Skin epidermis (tissue), 12 donors: ENCODE measurements around the gene SPSB2.

Source experiments
- H3K27ac ChIP-seq, 21 experiments: fragments of 200-600 bp; sonication (generic) in 11 of 21; one replicate each; pipeline ENCODE4 v1.5.0; 2020; ENCODE audit warnings: mild to moderate bottlenecking in 3 of 21, inconsistent platforms in 2 of 21, moderate library complexity in 2 of 21
- H3K4me3 ChIP-seq, 7 experiments: fragments of 200-600 bp; sonication (generic) in 2 of 7; one replicate each; pipeline ENCODE4 v1.5.0; 2020; ENCODE audit warnings: inconsistent platforms in 2 of 7, mild to moderate bottlenecking in 2 of 7, moderate library complexity in 1 of 7

SPSB2 gene

GRCh38 chr12:6837370-6838060, 35.6 kb downstream of the SPSB2 start:
- H3K4me3 ChIP-seq = no peak overlapping the region
- no peak overlapping the region for H3K27ac ChIP-seq

DNA sequence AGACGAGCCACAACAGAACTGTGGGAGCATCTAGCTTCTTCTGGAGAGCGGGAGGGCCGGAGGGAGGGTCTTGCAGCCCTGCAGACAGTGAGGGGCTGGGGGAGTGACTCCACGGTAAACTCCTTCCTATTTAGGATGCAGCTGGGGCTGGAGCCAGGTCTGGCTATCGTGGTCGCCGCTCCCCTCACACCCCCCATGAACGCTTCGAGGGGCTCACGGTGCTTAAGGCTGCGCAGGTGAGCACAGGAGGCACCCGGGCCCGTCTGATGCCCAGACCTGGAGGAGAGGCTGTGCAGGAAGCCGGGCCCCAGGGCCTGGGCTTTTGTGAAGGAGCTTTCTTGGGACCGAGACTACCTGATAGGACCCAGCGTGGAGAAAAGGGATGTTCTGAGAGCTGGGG, 36.3 kb downstream of the SPSB2 start:
- Histone ChIP-seq H3K27ac (no peak overlapping the region), H3K4me3 (no peak overlapping the region)

- H3K27ac ChIP-seq = no peak overlapping the region
- no peak overlapping the region for H3K4me3 ChIP-seq
Observed at GRCh38 chr12:6834873-6835272, 38.2 kb downstream of the SPSB2 start.

- Histone ChIP-seq H3K4me3 (no peak overlapping the region), H3K27ac (no peak overlapping the region)
Observed at GRCh38 chr12:6834254-6834653, 38.8 kb downstream of the SPSB2 start.

DNA sequence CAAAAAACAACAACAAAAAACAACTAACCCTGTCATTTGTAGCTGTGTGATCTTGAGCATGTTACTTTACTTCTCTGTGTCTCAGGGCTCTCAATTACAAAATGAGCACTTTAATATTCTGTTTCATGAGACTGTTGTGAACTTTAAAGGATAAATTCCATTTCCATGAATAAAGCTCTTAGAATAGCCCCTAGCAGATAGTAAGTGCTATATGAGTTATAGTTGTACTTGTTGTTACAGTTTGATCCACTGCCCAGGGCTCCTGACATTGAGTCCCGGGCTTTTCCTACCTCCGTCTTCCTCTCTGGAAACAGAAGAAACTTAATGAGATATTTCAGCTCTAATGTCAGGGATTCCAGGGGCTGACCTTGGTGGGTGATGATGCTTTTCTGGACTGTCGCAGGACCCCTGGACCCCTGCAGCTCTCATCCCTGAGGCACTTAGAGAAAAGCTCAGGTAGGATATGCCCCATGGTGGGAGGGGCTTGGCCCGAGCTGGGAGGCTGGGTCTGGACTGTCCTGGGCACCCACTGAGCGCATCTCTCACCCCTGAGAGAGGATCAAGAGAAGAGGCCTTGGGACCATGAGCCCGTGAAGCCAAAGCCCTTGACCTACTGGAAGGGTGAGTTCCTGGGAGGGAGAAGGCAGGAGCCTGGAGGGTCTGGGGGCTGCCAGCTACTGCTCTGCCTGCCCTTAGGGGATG, 39.8 kb downstream of the SPSB2 start:
- Histone ChIP-seq H3K27ac (no peak overlapping the region), H3K4me3 (no peak overlapping the region)

GRCh38 chr12:6832125-6832524, 41.0 kb downstream of the SPSB2 start:
- Histone ChIP-seq H3K27ac (no peak overlapping the region), H3K4me3 (no peak overlapping the region)

GRCh38 chr12:6831450-6831995, 41.6 kb downstream of the SPSB2 start:
- Histone ChIP-seq H3K4me3 (no peak overlapping the region), H3K27ac (no peak overlapping the region)

GRCh38 chr12:6830999-6831398, 42.1 kb downstream of the SPSB2 start:
- no peak overlapping the region for H3K27ac ChIP-seq
- H3K4me3 ChIP-seq = no peak overlapping the region

DNA sequence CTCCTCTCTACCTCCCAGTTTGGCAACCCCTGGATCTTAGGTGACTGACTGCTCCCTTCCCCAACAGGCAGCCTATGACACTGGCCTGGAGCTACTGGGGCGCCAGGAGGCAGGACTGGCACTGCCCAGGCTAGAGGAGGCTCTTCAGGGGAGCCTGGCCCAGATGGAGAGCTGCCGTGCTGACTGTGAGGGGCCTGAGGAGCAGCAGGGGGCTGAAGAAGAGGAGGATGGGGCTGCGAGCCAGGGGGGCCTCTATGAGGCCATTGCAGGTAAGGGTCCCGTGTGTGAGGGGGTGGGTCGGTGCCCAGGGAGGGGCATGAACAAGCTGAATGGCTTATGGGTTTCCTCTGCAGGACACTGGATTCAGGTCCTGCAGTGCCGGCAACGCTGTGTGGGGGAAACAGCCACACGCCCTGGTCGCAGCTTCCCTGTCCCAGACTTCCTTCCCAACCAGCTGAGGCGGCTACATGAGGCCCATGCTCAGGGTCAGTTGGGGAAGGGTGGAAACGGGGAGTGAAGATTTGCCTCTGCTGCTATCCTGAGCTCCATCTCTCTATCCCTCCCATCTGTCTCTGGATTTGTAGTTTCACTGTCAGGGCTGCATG, 42.7 kb downstream of the SPSB2 start:
- Histone ChIP-seq H3K4me3 (no peak overlapping the region), H3K27ac (peak overlapping the region in 1 of 21 experiments; percentile 57)

DNA sequence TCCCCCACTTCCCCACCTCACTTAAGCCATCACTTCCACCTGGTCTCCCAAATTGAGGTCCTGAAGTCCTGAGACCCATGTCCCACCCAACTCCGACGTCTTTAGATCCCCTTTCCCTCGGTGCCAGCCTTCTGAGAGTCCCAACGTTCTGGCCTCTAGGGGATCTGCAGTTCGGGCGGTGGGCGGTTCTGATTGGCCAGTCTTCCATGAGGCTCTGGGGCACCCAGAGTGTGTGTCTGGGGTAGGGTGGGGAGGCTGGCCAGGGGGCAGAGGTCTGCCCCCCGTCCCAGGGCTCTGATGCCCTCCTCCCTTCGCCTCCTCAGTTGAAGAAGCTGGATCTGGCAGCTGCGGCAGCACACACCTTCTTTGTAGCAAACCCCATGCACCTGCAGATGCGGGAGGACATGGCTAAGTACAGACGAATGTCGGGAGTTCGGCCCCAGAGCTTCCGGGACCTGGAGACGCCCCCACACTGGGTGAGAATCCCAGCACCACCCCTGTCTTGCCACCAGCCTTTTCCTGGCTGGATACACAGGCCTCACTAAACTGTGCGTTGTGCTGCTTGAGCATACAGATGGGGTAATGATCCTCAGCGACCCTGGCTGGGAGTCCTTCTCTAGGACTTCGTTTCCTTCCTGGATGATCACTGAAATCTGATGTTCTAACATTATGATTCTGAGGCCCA, 43.4 kb downstream of the SPSB2 start:
- Histone ChIP-seq H3K4me3 (peak overlapping the region; percentile 50 to 69 (median 57)), H3K27ac (peak overlapping the region in 17 of 21 experiments; percentile 39 to 92 (median 77))

GRCh38 chr12:6828781-6829535, 44.1 kb downstream of the SPSB2 start:
- H3K27ac ChIP-seq = peak overlapping the region in 20 of 21 experiments; percentile 39 to 92 (median 74)
- peak overlapping the region; percentile 50 to 69 (median 57) for H3K4me3 ChIP-seq

GRCh38 chr12:6827982-6828780, 44.9 kb downstream of the SPSB2 start, which contains the start of gene P3H3:
TSS of gene P3H3 (plus strand) at chr12:6828407. CDS start at chr12:6828441, 34 bp downstream.
- Histone ChIP-seq H3K27ac (peak within 1 kb of the TSS in 20 of 21 experiments; percentile 39 to 92 (median 74)), H3K4me3 (peak within 1 kb of the TSS; percentile 50 to 69 (median 57))

DNA sequence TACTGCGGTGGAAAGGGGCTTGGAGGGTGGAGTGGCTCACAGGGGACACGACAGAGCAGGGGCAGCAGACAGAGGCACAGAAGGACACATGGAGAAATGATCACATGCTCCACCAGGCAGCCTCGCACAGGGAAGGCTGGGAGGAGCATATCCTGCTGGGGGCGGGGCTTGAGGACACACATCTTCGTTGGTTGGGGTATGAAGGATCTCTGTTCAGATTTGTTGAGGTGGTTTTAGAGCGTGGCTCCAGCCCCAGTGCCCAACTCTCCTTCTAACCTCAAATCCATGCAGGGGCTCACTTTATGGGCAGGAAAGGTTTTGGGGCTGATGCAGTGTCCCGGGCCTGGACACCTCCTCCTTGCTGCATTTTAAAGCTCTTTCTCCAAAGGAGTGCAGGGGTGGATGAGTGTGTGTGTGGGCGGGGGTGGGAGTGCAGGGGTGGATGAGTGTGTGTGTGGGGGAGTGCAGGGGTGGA, 45.6 kb downstream of the SPSB2 start:
- Histone ChIP-seq H3K27ac (peak overlapping the region in 6 of 21 experiments; percentile 15 to 71 (median 36)), H3K4me3 (no peak overlapping the region)

- peak overlapping the region in 5 of 21 experiments; percentile 15 to 57 (median 29) for H3K27ac ChIP-seq
- H3K4me3 ChIP-seq = no peak overlapping the region
Observed at GRCh38 chr12:6826734-6827436, 46.2 kb downstream of the SPSB2 start.

DNA sequence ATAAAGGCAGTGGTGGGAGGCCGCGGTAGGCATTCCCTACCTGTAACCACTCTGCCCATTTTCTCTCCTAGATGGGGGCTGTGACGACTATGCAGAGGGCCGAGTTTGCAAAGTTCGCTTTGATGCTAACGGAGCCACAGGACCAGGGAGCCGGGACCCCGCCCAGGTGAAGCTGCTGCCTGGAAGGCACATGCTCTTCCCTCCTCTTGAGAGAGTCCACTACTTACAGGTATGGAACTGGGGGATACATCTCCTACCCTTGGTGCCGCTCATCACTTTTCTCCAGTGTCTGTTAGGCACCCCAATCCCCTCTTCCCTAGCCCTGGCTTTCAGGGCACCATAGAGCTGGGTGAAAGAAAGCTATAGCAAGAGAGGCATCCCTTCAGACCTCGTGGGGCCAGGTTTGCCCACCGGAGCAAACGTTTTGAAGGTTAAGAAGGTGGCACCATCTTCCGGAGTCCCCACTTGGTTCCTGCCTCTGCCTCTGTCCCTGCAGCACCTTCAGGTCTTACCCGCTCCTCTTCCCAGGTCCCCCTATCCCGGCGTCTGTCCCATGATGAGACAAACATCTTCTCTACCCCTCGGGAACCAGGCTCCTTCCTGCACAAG, 46.9 kb downstream of the SPSB2 start:
- no peak overlapping the region for H3K4me3 ChIP-seq
- H3K27ac ChIP-seq = no peak overlapping the region

- H3K4me3 ChIP-seq = no peak overlapping the region
- peak overlapping the region in 1 of 21 experiments; percentile 22 for H3K27ac ChIP-seq
Observed at GRCh38 chr12:6825398-6826124, 47.5 kb downstream of the SPSB2 start.
